Measurements from ENCODE around the gene LYRM4.

Gene LYRM4

DNA sequence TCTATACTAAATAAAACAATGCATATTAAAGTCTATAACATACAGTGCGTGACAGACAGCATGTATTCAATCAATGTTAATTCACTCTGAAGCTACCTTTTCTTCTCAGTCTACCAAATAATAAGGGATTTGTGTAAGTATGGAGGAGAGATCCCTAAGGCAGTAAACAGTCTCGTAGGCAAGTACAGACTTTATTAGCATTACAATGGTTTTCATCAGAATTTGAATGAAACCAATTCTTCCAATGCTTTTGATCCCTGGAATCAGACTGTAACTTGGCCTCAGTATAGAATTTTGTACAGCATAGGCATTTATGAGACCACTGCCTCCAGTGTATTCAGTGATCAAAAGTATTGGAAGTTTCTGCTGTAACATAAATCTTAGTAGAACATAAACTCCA lies 19.5 kb downstream of the LYRM4 start:
- DNase-seq = no peak

DNA sequence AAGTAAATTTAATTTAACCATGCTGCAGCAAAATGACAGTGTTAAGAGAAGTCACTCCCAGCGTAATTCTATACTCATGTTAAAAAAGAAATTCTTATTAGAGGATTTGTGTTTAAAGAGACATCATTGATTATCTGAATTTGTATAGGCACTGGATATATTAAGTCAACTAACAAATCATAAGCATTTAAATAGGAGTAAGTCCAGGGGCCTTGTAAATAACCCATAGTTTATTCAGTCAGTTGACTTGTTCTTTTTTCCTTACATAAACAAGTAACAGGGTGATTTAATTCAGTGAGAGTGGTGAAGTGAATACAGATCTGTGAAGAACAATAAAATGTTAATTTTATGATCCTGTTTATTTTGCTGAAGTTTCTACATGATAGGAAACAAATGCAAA lies 22.4 kb downstream of the LYRM4 start:
- DNase-seq = no peak

DNA sequence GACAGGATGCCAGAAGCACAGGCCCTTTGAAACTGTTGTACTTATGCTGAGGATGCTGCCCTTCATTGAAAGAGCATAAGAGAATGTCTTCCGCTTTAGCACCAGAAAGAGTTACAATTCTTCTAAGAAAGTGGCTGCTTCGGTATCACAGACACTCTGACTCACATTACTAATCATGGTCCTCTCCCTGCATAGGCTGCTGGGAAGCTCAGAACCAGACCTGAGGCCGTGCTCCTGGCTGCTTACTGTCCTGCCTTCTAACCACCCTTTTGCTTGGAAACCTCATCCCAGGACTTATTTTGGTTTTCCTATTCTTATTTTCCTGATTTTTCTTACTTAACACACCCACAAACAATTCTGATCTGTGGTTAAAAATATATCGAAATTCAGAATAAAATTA lies 22.9 kb downstream of the LYRM4 start:
- no peak for DNase-seq

DNA sequence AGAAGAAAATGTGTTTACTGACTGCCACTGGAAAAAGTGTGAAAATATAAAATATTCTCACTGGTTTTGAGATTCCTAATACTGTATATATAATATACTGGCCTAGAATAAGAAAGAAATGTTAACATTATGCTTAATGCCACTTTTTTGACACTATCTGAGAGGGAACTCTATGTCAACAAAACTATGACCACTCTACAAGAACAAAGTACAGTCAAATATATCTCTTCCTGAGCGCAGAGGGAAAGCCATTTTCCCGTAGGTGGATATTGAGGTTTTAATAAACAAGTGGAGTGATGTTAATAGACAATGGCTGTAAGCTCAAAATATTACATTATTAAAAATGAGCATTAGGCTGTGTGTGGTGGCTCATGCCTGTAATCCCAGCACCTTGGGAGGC lies 24.9 kb downstream of the LYRM4 start:
- DNase-seq = no peak

DNA sequence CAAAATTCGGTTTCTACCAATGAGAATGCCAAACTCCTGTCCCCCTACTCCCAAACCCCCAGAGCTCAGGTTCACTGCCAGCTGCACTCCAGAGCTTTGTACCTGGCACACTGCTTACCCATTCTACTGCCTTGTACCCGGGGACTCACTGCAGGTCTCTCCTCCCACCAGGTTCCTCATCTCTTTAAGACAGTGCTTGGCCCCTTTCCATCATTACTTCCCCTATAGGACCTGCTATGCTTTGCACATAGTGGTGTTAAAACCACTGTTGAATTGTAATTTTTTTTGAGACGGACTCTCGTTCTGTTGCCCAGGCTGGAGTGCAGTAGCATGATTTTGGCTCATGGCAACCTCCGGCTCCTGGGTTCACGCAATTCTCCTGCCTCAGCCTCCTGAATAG lies 25.9 kb downstream of the LYRM4 start:
- no peak for DNase-seq

DNA sequence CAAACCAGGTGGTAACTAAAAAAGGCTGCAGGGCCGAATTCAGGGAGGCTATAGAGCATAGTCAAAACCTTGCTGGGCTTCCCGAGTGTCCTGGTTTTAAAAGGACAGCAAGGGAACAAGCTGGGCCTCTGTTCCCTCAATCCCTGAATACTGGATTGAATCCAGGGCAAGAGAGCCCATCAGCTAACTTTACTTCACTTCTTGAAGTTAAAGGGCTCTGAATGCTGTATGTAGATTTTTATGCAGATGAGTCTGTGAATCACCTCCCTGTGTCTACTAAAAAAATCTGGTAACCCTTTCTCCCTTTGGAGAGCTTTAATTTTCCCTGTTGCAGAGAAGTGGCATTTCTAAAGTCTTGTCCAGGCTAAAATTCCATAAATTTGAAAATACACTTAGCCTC lies 29.5 kb downstream of the LYRM4 start:
- no peak for DNase-seq

DNA sequence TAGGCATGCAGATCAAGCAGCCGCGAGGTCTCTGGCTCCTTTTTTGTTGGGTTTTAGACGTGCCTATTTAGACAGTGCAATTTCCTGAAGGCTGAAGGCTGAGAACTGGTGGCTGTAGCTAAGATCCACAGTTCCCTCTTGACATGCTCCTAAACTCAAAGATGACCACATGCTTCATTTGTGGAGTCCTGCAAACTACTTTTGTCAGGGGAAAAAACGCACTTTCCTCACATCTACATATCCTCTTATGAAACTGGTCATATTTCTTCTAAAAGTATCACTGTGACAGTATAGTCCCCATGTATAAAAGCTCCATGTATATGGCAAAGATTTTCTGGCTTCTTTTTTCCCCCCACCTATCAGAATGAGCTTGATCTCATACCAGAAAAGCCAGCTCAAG lies 30.7 kb downstream of the LYRM4 start:
- no peak for DNase-seq

DNA sequence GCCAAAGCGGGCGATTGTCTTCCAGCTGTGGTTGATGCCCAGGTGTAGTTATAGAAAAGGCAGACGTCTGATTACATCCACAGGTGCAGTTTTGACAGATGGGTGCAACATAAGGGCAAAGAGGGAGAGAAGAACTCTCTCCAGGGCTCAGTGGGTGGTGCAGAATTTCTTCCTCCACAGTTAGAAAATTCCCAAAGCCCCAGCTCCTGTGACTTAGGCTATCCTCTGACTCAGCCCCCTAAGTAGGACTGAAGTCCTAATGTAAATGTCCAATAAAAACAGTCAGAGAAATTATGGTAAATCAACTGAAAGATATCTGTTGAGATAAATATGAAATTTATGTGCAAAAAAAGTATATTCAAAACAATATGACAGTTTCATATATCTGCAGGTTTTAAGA lies 31.4 kb downstream of the LYRM4 start:
- no peak for DNase-seq

DNA sequence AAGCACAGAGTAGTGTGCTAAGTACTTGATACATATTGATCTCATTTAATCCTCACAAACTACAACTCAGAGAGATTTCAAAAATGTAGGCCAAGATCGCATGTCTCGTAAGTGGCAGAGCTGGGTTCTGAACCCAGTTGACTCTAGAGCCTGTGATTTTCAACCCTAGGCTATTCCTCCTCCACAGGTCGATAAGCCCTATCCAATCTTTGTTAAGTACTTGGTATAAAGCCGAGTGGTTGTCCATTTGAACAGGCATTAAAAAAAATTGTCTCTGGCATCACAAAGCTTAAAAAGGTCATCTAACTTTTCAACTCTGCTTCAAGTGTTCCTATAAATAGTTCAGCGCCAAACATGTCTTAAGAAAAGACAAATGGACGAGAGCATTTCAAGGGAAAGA lies 37.4 kb downstream of the LYRM4 start:
- DNase-seq = no peak

DNA sequence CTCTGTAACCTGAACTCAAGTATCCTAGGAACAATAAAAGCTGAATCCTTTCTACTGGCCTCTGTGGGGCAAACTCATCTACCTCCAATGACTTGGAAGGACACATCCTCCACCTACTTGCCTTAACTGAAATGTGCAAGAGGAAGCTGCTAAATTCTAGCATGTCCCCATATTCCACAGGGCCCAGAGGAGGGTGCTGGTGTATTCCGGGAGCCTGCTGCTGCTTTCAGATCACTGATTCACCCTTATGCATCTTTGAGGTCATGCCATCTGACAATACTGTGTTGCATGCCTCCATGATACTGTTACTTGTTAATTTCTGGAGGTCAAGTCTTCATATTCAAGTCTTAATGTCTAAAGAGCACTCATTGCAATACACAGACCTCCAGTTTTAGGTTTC lies 40.3 kb downstream of the LYRM4 start:
- DNase-seq = no peak

DNA sequence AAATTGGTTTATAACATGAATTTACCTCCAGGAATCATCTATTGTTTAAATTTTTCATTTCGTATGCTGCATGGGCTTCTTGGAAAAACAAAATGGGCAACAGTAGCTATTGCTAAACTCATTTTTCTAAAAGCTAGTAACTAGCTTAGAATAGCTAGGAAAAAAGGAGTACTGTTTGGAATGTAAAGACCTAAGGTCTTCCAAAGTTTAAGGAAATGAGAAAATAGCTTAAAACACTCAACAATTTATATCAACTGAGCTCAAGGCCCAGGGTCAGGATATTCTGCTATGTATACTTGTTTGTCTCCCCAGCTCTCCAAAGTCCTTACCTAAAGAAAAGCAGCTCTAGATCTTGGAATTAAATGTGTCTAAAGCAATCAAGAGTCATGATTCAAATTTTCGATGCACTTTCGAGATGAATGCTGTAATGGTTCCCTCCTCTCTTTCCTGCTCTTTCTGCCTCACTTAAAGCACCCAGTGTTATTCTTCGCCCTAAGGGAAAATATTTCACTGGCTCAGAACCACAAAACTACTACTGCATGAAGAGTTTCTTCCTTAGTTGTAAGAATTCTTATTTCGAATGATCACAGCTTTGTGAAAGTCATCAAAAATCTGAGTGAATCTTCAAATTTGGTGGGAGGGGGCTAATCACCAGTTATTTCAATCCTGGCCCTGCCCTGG lies 41.6 kb downstream of the LYRM4 start:
- no peak for DNase-seq

DNA sequence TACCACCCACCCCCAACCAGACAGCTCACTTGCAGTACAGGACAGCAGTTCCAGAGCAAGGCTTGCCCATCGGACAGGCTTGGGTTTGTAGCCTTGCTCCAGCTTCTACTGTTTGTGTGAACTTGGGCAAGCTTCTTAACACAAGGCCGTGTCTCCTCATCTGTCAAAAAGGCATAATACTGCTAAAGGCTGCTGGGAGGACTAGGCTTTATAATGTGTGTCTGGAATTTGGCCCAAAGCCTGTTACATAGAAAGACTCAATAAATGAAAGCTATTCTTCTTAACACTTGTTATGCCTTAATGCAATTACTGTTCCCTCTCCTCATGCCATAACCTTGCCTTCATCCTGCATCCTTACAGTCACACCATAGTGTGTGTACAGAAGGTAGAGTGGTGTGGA lies 43.4 kb downstream of the LYRM4 start:
- DNase-seq = no peak

DNA sequence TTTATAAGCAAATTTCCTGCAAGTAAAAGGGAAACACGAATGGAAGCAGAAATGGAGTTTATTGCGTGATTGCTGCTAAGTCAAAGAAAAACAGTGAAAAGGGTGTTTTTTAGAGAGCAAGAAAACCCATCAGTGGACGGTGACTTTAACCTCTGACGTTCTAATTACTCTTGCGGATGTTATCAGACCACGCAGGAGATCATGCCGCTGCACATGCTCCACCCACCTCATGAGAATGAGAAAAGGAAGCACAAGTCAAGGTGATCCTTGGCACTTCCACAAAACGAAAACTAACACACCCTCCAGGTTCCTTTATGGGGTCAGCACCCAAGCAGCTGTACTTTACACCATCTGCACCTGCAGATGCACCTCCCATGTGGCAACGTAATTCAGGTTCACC lies 45.0 kb downstream of the LYRM4 start:
- DNase-seq = no peak

DNA sequence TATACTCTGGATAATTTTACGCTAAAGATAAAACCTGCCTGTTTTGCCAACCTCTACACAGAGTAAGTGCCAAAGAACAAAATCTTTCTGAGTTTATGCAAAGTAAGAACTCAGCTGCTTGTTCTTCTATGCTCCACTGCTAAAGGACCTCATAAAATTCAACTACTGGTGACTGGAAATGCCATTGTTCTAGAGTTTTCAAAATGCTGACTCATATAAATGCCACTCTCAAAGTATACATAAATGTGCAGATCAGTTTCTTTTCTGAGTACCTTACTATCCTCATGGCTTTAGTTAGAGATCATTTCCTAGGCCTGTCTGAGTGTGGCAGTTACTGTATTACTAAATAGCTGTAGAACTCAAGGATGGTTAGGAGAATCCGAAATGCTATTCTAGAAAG lies 45.6 kb downstream of the LYRM4 start:
- no peak for DNase-seq

DNA sequence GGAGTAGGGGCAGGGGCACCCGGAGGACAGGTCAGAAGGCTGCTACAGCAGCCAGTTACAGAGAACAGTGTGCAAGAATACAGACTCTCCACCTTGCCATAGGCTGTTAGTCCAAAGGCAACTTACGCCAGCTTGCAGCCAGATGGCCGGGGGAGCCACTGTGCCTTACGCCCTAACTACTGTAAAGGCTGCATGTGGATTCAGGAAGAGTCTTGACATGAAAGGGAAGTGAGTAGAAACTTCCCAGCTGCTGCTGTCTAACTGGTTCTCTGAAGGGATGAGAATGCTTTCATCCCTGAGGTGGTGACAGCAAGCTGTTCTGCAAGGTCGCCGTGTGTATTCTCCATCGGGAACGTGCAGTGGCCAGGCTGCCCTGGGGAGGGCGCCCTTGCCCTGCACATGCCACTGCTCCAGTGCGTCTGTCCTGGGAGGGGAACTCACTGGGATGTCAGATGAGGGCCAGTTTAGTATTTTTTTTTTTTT lies 46.1 kb downstream of the LYRM4 start:
- DNase-seq = no peak

DNA sequence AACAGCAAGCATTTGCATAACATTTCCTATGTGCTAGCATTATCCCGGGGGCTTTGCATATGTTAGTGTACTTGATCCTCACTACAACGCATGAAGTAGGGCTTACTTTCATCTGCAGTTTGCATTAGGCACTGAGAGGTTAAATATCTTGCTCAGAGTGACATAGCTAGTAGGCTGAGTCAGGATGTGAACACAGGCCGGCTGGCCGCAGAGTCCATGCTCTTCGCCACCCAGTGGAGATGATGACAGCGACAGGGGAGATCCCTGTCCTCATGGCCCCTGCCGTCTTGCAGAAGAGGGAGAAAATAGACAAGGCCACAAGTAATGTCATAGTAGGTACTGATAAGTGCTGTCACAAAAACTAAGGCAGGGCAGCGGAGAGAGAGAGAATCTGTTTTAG lies 46.9 kb downstream of the LYRM4 start:
- DNase-seq = no peak

DNA sequence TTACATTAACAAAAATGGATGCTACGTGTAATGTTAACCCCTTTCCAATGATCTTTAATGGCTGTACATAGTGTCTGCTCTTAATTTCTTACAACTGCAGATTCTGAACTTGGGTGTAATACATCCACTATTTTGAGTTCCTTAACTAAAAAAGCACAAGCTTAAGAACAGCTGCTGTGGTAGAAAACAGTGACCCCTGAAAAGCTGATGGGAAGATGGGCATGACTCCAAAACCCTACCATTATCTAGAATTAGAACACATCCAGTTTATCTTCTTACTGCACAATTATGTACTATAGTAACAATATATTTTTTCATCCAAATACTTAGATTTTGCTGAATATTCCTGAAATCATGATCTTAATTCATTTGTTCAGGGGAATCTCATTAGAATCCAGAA lies 49.3 kb downstream of the LYRM4 start:
- no peak for DNase-seq

DNA sequence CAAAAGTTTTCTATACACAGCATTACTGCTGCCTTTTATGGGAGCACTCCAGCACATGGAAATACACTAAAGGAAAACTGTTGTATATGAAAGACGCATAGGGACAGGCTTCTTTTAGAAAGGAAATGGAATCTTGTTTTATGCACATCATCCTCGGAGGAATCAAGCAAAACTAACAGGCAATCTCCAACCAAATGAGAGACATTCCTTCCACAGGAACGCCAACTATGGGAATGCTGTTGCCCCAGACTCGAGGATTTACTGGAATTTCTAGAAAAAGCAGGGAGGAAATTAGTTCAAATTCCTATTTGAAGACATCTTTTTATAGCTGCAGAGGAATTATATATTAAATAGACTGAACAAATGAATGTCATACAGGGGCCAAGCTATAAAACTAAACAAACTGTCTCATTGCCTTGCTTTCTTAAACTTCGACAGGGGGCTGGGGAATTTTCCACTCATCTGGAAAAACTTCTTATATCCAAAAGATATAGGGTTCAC lies 52.2 kb downstream of the LYRM4 start:
- no peak for DNase-seq

DNA sequence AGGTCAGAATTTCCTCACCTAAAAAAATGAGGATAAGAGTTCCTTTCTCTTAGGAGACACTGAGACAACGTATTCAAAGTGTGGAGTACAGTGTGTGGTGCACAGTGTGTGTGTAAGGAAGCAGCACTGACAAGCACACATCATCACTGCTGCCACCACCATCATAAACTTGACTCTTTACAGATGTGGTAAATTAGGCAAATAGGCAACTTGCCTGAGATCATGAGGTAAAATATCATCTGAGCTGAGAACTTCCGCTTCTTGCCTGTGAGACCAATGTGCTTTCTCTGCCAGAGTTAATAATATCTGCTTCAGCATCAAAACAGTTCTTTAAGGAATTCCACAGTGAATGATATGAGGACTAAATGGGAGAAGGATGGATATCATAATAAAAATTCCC lies 52.7 kb downstream of the LYRM4 start:
- DNase-seq = no peak

DNA sequence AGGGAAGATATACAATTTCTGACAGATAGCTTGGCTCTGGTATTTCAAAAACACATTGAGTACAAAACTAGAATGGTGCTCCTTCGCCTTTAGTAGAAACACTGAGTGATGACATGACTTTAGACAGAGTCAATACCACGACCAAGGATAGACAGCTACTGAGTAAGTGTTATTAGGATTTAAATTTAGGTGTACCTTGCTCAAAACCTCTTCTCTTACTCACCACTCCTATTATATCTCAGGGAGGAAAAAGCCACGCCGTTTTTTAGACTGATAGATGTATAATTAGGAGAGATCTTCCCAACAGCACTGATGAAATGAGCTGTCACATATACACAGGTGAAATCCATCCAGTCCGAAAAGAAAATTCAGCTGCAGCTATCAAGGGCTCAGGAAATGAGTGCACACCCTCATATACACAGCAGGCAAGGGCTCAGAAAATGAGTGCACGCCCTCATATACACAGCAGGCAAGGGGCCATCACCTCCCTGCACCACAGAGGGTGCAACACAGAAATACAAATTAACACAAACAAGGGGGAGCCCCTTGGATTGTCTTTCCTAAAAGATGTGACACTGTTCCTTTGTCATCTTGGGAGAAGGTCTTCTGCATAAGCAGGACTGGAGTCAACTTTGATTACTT lies 53.7 kb downstream of the LYRM4 start:
- DNase-seq = no peak

DNA sequence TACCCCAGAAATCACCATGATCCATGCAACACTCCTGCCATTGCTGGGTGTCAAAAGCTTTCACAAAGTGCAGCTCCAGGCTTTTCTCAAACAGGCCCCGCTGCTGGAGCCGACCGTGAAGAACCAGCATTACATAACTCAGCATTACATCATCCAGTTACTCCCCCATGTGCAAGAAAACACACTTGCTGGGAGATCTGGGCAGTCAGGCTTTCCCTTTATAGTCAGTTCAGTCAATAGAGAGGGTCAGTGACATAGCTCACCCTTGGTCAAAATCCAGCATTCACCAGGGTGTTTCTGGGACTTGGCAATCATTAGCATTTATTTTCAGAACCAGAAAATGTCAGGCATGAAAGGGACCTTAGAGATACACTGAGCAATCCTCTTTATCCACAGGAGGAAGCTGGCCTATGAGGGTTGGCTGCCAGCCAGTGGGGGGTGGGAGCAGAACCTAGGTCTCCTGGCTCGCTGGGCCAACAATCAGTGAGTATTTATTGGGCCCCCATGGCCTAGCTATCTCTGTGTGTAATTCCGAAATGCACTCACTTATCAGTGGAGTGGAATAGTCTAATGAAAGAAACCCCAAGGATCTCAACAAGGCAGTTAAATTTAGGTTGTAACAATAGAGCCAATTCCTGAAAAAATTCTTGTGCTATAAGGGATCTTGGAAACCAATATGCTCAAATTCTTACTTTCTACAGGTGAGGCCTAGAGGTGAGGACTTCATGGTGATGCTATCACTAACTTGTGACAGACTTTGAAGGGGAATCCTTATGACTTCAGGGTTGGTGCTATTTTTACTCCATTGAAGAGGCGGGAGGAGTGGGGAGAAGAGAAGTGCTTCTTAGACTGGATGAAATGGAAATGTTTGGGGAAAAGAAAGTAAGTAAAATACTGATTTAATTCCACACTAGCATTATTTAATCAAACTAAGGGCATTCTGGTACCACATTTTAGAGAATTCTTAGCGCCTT lies 54.6 kb downstream of the LYRM4 start:
- no peak for DNase-seq

DNA sequence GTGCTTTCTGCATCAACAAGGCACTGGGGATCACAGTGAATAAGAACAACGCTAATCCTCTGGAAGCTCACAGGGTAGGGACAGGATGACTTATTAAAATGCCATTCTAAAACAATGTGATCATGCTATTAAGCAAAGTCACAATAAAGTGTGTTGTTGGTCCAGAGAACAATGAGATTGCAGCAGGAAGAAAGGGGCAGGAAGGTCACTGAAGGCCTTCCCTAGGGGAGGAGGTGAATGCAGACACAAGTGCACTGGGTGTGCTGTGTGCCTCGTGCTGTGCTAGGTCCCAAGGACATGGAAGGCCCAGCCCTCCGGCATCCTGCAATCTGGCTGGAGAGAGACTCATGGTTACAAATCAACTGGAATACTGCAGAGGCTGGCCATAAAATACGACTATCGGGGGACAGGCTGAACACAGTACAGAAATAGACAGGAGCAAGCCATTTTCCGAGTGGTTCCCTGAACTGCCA lies 55.7 kb downstream of the LYRM4 start:
- no peak for DNase-seq

DNA sequence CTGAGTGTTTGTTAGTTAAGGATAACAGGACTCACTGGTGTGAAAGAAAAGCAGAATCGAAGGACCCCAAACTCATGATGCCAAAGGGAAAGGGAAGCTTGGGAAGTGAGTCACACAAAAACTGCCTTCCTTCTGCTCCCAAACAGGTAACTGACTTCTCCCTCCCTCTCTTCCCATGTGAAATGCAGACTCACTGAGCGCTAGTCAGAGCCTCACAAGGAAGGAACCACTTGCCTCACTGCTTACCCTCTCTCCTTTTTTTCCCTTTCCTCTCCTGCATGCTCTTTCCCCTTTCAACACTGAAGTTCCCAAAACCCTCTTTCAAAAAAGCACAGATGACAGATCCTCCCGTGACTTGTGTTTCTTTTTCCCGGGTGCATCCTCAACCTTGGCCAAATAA lies 56.4 kb downstream of the LYRM4 start:
- DNase-seq = no peak

DNA sequence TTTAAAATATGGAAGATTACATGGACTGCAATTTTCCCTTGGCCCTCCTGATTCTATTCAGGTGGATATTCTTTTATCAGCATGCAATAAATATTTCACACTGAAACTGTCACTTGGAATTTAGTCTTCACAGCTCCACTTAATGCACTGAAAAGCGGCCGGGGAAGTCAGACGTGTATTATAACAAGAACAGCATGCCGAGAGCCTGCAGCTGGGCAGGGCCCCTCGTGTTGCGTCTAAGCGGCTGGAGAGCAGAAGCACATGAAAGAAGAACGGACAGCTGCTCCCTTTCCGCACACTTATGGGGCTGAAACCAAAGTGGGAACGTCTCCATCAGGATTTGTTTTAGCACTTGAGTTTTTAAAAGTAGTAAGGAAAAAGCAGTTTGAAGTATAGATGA lies 57.2 kb downstream of the LYRM4 start:
- no peak for DNase-seq

Data from NCI-H1092 (cell line).